ENCODE results near the gene LCORL. TPM values are rescaled to one million over a fixed set of nuclear protein-coding genes. Genes with fewer than 3 reads are reported as not detected.

LCORL gene
- total and polyA plus RNA-seq, 9 of the 15 experiments (the other 6 are each of a cell fraction or from before 2014, with no cell fraction given): 3.1 to 24.5 (median 11.1) TPM

DNA sequence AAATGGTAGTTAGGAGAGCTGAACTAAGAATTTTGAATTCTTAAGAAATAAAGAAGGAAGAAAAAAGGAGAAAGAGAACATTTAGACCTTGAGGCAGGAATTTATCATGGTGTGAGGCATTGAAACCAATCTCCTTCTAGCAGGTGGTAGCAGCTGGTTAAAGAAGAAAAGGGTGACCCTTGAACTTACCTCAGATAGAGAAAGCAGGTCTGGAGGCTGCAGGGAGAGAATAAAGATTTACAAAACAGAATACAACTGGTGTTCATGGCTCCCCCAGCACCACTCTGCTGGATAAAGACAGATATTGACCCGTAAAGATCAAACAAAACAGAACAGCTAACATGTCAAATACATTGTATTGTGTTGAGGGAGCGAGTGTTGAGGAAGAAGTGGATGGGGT is 154.7 kb downstream of the LCORL start:
- H2AFZ ChIP-seq (ENCODE audit: low read depth, low read length): no peak overlapping the region
- no peaks in the 10 kb centered on the region for H3K4me1 ChIP-seq (replicated peaks in 1 of 2; ENCODE audit: control insufficient read depth in 2 of 2, insufficient read depth in 2 of 2, low read length in 2 of 2)
- H3K9me1 ChIP-seq (ENCODE audit: control insufficient read depth, insufficient read depth, low read length): no peaks in the 10 kb centered on the region
- no peak overlapping the region for H3K27ac ChIP-seq (ENCODE audit: extremely low read depth, low read depth, low read length)
- CTCF ChIA-PET (ENCODE audit: low intra/inter-chr PET ratio): no interaction called here
- H3K9ac ChIP-seq (ENCODE audit: insufficient read depth in 1 of 2, low read depth in 2 of 2, low read length in 2 of 2): no peak overlapping the region
- no peaks in the 10 kb centered on the region for H3K79me2 ChIP-seq (ENCODE audit: control insufficient read depth, insufficient read depth, low read length)
- DNase-seq (ENCODE audit: extremely low read depth in 1 of 4, low spot score in 3 of 4) (no peak), ATAC-seq (no peak), FAIRE-seq (no peak)
- intact Hi-C loops (cut with micrococcal nuclease): no loop called here
- no peak overlapping the region for H3K4me3 ChIP-seq
- in situ Hi-C loops (cut with MboI): no loop called here
- no TSS peak for BruUV-seq (replicated peaks)
- POLR2A ChIA-PET: no interaction called here
- no peak overlapping the region for H3K4me2 ChIP-seq (ENCODE audit: insufficient read depth, low read length)
- H3K36me3 ChIP-seq (ENCODE audit: control insufficient read depth, insufficient read depth, low read length): no peaks in the 10 kb centered on the region
- 88% methylated on average over 2 of the region's 2 CpGs for WGBS (ENCODE audit: insufficient coverage, low coverage, missing lambda C conversion rate)
- H4K20me1 ChIP-seq (replicated peaks; ENCODE audit: control insufficient read depth, insufficient read depth, low read length): no peaks in the 10 kb centered on the region
- no peaks in the 10 kb centered on the region for H3K9me3 ChIP-seq (replicated peaks; ENCODE audit: control insufficient read depth, insufficient read depth, low read depth, low read length)
- no peaks in the 10 kb centered on the region for H3K27me3 ChIP-seq (ENCODE audit: control insufficient read depth in 2 of 2, insufficient read depth in 2 of 2, low read length in 2 of 2)
- TF ChIP-seq CCAR2 (IDR thresholded peaks at IDR 0.05; ENCODE audit: low read depth, low read length) (no peak), KDM4B (IDR thresholded peaks at IDR 0.05; ENCODE audit: borderline replicate concordance in 2 of 2, low read depth in 1 of 2) (no peak), PHF20 (IDR thresholded peaks at IDR 0.05; ENCODE audit: partially characterized antibody) (no peak), MCM2 (IDR thresholded peaks at IDR 0.05; ENCODE audit: low read depth) (no peak), ZNF561 (CRISPR knock-in tag; conservative IDR thresholded peaks at IDR 0.05) (no peak), ETV1 (tag; conservative IDR thresholded peaks at IDR 0.05; ENCODE audit: low read depth) (no peak), NBN (IDR thresholded peaks at IDR 0.05; ENCODE audit: low read depth) (no peak), CBFB (CRISPR knock-in tag; IDR thresholded peaks at IDR 0.05) (no peak), RFX1 (IDR thresholded peaks at IDR 0.05) (no peak), FOXM1 (IDR thresholded peaks at IDR 0.05; ENCODE audit: low read depth) (no peak), FOXM1 (CRISPR knock-in tag; IDR thresholded peaks at IDR 0.05; ENCODE audit: low read depth) (no peak)

Measured in K562 (cell line).